ENCODE data around the gene PLEK.

DNA sequence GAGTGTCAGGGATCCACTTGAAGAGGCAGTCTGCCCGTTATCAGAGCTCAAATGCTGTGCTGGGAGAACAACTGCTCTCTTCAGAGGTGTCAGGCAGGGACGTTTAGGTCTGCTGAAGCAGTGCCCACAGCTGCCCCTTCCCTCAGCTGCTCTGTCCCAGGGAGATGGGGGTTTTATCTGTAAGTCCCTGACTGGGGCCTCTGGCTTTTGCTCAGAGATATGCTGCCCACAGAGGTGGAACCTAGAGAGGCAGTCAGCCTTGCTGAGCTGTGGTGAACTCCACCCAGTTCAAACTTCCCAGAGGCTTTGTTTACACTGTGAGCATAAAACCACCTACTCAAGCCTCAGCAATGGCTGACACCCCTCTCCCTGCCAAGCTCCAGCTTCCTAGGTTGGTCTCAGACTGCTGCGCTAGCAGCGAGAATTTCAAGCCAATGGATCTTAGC lies 38.1 kb downstream of the PLEK start:
- no peak for TF ChIP-seq RFX5 (IDR thresholded peaks at IDR 0.05; ENCODE audit: low read length)
- no peak for TF ChIP-seq RAD21 (IDR thresholded peaks at IDR 0.05; ENCODE audit: low read length)
- TF ChIP-seq, protein P1, sequence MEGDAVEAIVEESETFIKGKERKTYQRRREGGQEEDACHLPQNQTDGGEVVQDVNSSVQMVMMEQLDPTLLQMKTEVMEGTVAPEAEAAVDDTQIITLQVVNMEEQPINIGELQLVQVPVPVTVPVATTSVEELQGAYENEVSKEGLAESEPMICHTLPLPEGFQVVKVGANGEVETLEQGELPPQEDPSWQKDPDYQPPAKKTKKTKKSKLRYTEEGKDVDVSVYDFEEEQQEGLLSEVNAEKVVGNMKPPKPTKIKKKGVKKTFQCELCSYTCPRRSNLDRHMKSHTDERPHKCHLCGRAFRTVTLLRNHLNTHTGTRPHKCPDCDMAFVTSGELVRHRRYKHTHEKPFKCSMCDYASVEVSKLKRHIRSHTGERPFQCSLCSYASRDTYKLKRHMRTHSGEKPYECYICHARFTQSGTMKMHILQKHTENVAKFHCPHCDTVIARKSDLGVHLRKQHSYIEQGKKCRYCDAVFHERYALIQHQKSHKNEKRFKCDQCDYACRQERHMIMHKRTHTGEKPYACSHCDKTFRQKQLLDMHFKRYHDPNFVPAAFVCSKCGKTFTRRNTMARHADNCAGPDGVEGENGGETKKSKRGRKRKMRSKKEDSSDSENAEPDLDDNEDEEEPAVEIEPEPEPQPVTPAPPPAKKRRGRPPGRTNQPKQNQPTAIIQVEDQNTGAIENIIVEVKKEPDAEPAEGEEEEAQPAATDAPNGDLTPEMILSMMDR (IDR thresholded peaks at IDR 0.05): no peak
- no peak for TF ChIP-seq NRF1 (IDR thresholded peaks at IDR 0.05; ENCODE audit: low read depth, low read length)
- no peak for TF ChIP-seq FOXM1 (IDR thresholded peaks at IDR 0.05; ENCODE audit: low read depth)
- no peak for TF ChIP-seq TAF1 (IDR thresholded peaks at IDR 0.05; ENCODE audit: borderline replicate concordance, low read depth, low read length)
- no peak for TF ChIP-seq POLR2AphosphoS5 (IDR thresholded peaks at IDR 0.05; ENCODE audit: low read depth, low read length)
- no peak for TF ChIP-seq YY1 (IDR thresholded peaks at IDR 0.05; ENCODE audit: low read depth)
- TF ChIP-seq, protein P2, sequence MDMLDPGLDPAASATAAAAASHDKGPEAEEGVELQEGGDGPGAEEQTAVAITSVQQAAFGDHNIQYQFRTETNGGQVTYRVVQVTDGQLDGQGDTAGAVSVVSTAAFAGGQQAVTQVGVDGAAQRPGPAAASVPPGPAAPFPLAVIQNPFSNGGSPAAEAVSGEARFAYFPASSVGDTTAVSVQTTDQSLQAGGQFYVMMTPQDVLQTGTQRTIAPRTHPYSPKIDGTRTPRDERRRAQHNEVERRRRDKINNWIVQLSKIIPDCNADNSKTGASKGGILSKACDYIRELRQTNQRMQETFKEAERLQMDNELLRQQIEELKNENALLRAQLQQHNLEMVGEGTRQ (IDR thresholded peaks at IDR 0.05; ENCODE audit: borderline replicate concordance, low read depth, low read length): no peak
- TF ChIP-seq, protein P3, sequence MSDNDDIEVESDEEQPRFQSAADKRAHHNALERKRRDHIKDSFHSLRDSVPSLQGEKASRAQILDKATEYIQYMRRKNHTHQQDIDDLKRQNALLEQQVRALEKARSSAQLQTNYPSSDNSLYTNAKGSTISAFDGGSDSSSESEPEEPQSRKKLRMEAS (IDR thresholded peaks at IDR 0.05; ENCODE audit: low read depth): no peak
- no peak for TF ChIP-seq NFIC (IDR thresholded peaks at IDR 0.05; ENCODE audit: borderline replicate concordance)
- no peak for TF ChIP-seq SIN3A (IDR thresholded peaks at IDR 0.05; ENCODE audit: borderline replicate concordance, low read depth, low read length)

All from SK-N-SH (cell line).